GM18858 (cell line): ENCODE results near the gene C2orf68.
"Not testable (repeated sequence)": the region's sequence is repeated elsewhere in the genome, so short reads cannot be mapped to it uniquely, and the experiment has no call there.

ENCODE experiments used
- ATAC-seq: cut with Tn5 transposase; IDR thresholded peaks from one replicate; pipeline ENCODE4 v1.9.1; 2021; ENCODE audit not compliant: unreplicated experiment

C2orf68 gene

DNA sequence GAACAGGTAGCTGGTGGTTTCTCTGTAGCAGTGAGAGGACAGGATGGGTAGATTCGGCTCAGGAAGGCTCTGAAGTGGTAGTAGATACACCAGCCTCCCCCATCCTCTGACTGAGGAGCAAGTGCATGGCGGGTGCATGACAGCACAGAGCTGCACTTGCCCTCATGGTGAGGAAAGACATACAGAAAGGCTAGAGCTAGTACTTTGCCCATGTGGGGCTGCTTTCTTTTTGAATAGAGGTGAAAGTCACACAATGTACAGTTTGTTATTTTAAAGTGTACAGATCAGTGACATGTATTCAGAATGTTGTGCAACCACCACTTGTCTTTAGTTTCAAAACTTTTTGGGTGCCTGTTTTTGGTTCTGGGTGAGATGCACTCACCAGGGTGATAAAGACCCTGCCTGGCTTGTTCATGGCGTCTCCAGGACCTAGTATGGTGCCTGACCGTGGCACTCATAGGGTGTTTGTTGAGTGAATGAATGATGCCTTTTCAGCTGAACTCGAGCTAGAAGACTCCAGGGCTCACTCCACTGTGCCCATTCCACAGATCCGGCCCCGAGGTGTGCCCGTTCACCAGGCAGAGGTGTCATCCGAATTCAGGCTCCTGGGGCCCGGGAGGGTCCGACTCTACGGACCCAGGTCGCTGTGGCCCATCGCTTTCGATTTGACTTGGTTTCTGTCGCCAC is 28.1 kb downstream of the C2orf68 start:
- no peak for ATAC-seq

DNA sequence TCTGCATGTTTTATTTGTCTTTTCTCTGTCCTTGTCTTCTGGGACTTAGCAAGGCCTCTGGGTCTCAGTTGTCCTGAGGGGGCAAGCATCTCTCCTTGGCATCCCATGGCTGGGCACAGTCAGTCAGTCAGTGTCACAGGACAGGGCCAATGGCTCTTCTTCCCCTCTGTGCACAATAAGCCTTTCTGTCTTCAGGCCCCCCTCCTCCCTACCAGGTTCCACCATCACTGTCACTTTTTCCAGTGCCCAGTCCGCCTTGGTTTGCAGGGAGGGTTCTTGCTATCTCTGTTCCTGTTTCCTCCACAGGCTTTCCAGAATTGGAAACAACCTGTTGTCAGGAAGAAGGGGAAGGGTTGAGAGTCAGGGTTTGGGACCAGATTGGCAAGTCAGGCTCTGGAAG is 29.4 kb downstream of the C2orf68 start:
- no peak for ATAC-seq

DNA sequence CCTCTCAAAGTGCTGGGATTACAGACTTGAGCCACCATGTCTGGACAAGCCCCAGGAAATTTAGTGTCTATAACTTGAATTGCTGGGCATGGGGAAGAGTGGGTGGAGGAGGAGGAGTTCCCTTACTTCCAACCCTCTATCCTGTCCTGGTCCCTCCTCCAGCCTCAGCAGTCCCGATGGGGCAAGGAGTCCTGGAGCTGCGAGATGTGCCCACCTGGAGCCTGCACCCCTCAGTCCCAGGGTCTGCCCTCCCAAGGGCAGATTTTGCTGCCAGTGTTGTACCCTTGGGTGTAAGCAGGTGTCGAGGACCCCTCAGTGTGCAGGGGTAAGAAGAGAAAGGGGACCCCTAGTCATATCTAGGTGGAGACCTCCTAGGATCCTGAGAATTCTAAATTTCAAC is 31.7 kb downstream of the C2orf68 start:
- ATAC-seq, result no peak

DNA sequence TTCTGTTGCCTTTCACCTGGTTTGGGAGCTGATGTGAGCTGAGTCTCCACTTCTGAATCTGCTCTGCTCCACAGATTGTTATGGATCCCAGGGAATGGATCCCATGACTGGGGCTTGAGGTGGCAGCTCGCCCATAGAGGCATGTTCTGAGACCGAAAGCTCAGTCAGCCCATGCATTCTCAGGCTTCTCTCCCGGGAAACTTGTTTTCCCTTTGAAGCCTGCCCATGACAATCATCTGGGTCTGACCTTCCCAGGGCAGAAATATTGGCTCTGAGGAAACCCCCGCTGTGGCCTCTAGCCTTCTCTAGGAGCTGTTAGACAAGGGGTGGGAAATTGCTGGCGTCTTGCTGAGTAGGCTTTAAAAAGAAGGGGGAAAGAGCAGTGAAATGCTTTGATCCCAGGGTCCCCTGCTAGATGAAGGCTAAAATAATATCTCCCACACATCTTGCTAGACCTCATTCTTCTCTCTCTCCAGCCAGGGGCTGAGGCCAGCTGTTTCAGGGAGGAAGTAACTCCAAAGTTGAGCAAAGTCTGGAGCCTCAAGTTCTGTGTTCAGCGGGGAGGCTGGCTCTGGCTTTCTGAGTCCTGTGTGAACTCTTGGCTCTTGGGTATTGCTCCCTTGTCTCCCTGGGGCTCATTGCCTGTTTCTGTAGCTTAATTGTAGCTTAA is 32.5 kb downstream of the C2orf68 start:
- ATAC-seq, result no peak

DNA sequence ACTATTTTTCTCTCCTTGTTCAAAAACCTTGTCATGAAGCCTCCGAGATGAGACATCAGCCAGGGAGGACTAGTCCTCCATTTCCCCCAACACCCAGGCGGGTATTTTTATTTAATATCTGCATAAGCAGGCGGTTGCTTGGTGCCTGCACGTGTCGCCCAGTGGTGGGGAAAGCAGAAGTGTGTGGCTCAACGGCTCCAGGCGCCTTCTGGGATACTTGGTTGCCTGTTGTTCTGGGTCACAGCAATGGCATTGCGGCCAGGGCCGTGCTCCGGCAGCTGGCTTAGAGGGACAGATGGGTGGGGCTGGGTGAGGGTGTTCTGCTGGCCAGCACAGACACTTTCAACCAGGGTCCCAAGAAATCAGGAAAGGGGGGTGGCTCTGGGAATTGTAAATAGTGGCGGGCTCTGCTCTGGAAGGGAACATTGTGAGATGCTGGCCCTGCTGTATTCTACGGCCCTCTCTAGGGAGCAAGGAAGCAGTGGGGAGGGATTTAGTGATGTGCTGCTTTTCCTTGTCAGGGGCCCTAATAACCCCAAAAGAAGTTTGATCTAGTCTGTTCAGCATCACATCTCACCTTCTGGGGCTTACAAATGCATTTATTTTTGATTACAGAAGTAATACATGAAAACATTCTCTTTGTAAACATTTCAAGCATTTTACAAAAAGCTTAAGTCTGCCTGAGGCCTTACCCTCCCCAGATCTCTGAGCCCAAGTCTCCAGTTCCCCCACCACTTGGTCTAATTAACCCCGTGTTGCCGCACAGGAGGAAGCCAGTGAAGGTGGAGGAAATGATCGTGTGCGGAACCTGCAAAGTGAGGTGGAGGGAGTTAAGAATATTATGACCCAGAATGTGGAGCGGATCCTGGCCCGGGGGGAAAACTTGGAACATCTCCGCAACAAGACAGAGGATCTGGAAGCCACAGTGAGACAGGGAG is 33.4 kb downstream of the C2orf68 start:
- no peak for ATAC-seq

DNA sequence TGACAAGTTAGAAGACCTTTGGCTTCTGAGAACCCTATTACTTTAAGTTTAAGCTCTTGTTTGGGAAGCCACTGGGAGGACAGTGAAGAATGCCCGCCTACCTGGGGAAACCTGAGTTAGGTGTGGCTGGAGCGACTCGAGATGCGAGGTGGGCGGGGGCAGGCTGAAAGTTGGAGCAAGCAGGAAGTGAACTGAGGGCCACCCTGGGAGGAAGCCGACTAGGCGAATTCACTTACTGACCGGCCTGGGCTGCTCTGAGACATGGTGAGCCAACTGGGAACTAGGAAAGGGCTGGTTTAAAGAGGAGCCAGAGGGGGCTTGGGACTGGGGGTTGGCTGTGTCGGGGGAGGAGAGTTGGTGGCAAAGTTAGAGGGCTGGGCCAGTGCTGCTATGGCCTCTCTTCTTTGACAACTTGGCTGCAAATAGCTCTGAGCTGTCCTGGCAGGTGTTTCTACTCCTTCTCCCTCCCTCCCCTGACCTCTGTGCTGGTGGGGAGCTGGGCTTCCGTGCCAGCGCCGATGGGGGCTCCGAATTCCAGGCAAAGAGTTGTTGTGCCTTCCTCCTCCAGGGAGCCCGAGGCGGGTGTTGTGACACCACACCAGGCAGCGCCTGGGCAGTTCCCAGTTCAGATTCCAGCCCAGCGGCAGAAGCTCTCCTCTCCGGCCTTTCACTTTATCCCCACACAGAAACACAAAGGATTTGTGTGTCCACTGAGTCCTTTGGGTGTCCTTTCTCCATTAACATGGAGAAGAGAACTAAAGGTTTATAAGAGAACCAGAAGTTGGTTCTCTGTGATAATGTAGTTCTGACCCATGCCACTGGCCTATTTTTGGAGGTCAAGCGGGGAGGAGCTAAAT is 34.3 kb downstream of the C2orf68 start, which contains the start of gene VAMP8:
TSS of gene VAMP8 (plus strand) at position 201 of the 857 bp plus-strand sequence. CDS start at position 262, 61 bp downstream.
- ATAC-seq, result peak; percentile 48

DNA sequence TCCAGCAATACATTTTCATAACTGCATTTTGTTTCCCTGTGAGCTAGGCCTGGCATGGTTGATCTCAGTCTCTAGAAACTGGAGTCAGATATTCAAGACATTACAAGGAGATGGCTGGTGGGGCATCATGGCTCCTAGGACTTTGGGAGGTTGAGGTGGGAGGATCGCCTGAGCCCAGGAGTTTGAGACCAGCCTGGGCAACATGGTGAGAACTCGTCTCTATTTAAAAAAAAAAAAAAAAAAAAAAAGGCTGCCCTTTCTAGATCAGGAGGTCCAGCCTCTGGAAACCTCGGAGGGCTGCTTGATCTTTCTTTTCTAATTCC is 34.8 kb downstream of the C2orf68 start:
- ATAC-seq, result no peak

DNA sequence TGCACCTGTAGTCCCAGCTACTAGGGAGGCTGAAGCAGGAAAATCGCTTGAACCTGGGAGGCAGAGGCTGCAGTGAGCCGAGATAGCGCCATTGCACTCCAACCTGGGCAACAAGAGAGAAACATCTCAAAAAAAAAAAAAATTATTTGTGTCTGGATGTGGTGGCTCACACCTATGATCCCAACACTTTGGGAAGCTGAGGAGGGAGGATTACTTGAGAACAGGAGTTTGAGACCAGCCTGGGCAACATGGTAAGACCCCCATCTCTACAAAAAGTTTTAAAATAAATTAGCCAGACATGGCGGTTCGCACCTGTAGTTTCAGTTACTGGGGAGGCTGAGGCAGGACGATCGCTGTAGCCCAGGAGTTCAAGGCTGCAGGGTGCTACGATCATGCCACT is 36.1 kb downstream of the C2orf68 start:
- no peak for ATAC-seq

DNA sequence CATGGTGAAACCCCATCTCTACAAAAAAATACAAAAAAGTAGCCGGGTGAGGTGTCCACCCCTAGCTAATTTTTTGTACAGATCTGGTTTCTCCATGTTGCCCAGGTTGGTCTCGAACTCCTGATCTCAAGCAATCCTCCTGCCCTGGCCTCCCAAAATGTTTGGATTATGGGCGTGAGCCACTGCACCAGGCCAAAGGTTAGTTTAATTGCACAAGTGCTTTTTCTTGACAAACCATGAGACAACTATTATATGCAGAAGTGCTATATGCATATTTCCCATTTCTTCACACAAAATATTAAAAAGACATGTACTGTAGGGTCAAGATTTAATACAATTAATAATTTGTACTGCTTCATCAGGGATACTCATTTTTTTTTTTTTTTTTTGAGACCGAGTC is 45.6 kb downstream of the C2orf68 start:
- no peak for ATAC-seq

DNA sequence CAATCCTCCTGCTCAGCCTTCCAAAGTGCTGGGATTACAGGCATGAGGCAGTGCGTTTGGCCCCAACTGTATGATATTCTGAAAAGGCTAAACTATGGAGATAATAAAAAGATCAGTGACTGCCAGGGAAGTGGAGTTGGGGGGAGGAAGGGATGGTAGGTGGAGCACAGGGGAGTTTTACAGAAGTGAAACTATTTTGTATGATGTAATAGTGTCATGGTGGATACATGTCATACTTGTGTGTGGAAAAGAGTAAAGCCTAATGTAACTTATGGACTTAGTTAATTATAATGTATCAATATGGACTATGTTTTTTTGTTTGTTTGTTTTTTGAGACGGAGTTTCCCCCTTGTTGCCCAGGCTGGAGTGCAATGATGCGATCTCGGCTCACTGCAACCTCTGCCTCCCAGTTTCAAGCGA is 47.7 kb downstream of the C2orf68 start:
- no peak for ATAC-seq

DNA sequence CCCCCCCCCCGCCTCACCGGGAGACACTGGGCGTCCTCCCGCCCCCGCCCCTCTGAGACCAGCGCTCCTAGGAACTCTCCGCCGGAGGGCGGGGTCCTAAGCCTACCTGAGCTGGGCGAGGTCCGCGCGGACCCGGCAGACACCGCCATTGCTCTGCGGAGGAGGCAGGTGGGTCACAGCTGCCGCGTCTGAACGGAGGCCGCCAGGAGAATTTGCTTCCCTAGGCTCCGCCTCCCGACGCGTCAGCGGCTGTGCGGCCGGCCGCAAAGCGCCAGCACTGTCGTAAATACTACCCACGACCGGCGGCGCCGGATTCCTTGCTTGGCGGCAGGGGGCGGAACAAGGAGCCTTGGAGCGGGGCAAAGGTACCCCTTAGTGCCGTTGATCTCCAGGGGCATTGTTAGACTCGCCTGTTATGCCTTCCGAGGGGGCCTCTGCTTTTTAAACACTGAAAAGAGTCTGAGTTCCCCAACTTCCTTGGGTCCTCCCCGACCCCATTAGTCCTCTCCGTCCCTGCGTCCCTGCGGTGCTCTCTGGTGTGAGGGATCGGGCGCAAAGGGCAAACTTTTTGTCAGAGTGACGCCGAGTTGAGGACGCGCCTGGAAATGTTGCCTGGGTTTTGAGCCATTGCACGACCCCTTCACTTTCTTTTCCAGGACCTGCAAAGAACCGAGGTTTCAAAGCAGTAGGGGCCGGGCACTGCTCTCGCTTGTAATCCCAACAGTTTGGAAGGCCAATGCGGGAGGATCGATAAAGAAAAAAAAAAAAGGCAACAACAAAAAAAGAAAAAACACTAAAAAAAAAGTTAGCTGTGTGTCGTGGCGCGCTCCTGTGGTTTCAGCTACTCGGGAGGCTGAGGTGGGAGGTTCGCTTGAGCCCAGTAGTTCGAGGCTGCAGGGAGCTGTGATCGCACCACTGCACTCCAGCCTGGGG is 50.3 kb downstream of the C2orf68 start, which contains the start of gene GGCX:
TSS of gene GGCX (minus strand) at position 214 of the 933 bp plus-strand sequence. CDS start at position 149, 65 bp downstream.
- ATAC-seq, result peak; percentile 81

DNA sequence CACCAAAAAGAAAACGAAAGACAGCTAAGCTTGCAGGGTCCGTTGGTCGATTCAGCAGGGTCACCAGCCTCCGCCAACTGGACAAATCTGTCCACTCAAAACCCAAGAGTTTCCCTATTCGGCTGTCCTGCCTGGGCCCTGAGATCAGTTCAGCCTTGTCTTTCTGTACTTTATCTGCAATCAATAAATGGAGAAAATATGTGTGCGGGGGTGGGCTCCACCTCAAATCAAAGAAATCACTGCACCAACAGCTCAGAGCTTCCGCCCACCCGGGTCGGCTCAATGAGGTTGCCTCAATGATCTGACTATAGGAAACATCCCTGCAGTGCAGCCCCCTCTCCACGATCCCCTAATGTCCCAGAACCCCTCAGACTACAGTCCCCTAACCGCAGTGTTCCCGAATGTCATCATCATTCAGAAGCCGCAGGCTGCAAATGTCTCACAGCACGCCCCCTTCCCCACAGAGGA is 51.0 kb downstream of the C2orf68 start:
- ATAC-seq, result no peak

DNA sequence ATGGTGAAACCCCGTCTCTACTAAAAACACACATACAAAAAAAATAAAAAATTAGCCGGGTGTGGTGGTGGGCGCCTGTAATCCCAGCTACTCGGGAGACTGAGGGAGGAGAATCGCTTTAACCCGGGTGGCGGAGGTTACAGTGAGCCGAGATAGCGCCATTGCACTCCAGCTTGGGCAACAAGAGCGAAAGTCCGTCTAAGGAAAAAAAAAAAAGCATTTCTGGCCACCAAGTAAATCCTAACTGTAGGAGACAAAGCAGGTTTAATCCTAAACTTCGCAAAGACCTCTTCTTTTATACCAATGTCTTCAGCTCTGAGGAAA is 51.5 kb downstream of the C2orf68 start:
- ATAC-seq, result not testable (repeated sequence)

DNA sequence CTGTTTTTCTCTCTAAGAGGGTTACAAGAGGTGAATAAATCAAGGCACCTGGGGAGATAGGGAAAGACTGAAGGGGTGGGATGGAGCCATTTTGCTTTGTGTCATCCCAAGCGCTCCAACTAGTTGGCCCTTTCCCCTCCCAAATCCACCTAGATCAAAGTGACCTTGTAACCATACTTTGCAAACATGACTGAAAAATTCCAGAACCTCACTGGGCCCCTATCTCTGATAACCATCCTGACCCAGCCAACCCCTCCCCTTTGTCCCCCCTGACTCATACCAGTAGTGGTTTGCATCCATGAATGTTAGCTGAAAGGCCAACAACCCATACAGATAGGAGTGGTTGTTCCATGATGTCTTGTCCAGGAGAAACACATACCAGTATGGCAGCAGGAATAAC is 53.7 kb downstream of the C2orf68 start:
- ATAC-seq, result no peak

DNA sequence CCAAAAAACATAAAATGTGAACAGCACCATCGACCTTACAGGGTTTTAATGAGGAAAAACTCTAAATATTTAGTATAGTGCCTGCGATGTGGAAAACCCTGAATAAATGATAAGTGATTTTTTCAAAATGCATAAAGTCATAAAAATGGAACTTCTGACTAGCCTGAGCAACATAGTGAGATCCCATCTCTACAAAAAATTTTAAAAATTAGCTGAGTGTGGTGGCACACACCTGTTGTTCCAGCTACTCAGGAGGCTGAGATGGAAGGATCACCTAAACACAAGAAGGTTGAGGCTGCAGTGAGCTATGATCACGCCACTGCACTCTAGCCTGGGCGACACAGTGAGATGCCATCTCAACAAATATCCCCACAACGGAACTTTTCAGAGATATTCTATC is 54.7 kb downstream of the C2orf68 start:
- ATAC-seq, result no peak
